AG10803 (cell line): ENCODE data around the gene SEC22A.

Source experiments
- DNase-seq: peaks from one replicate; pipeline ENCODE4 v3.0.0; 2010; ENCODE audit warnings: low read depth
- H3K4me3 ChIP-seq: 2 replicates; pipeline ENCODE4 v1.5.1; 2011; ENCODE audit warnings: mild to moderate bottlenecking, low read length, control low read depth
- TF ChIP-seq, protein P1 (sequence below): conservative IDR thresholded peaks from 2 replicates; pipeline ENCODE4 v1.5.1; 2011; ENCODE audit warnings: mild to moderate bottlenecking, low read length, control low read depth, inconsistent platforms

The SEC22A gene

GRCh38 chr3:123161167-123161566 is 40.6 kb upstream of the SEC22A start:
- DNase-seq: no peak
- TF ChIP-seq, protein P1, sequence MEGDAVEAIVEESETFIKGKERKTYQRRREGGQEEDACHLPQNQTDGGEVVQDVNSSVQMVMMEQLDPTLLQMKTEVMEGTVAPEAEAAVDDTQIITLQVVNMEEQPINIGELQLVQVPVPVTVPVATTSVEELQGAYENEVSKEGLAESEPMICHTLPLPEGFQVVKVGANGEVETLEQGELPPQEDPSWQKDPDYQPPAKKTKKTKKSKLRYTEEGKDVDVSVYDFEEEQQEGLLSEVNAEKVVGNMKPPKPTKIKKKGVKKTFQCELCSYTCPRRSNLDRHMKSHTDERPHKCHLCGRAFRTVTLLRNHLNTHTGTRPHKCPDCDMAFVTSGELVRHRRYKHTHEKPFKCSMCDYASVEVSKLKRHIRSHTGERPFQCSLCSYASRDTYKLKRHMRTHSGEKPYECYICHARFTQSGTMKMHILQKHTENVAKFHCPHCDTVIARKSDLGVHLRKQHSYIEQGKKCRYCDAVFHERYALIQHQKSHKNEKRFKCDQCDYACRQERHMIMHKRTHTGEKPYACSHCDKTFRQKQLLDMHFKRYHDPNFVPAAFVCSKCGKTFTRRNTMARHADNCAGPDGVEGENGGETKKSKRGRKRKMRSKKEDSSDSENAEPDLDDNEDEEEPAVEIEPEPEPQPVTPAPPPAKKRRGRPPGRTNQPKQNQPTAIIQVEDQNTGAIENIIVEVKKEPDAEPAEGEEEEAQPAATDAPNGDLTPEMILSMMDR: no peak
- H3K4me3 ChIP-seq: no peak overlapping the region

GRCh38 chr3:123163141-123163540 is 38.6 kb upstream of the SEC22A start:
- TF ChIP-seq, protein P1: no peak
- DNase-seq: no peak
- no peak overlapping the region for H3K4me3 ChIP-seq

DNA sequence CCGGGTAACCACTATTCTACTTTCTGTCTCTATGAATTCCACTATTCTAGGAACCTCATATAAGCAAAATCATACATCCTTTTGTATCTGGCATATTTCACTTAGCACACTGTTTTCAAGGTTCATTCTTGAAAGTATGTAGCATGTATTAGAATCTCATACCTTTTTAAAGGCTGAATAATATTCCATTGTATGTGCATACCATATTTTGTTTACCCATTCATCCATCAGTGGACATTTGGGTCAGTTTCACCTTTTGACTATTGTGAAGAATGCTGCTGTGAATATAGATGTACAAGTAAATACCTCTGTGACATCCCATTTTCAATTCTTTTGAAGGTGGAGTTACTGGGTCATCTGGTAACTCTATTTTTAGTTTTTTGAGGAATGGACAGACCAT is 36.6 kb upstream of the SEC22A start:
- H3K4me3 ChIP-seq: no peak overlapping the region
- TF ChIP-seq, protein P1: no peak
- DNase-seq: no peak

DNA sequence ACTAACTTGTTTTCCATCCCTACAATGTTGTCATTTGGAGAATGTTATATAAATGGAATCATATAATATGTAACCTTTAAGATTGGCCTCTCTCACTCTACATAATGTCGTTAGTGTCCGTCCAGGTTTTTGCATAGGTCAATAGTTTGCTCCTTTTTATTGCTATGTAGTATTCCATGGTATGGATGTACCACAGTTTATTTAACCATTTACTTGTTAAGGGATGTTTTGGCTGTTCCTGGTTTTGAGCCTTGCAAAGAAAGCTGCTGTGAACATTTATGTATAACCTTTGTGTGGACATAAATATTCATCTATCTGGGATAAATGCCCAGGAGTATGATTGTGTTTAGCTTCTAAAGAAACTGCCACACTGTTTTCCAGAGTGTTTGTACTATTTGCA is 34.1 kb upstream of the SEC22A start:
- TF ChIP-seq, protein P1: no peak
- no peak for DNase-seq

GRCh38 chr3:123168122-123168521 is 33.6 kb upstream of the SEC22A start:
- TF ChIP-seq, protein P1: no peak
- H3K4me3 ChIP-seq: no peak overlapping the region
- no peak for DNase-seq

More for the DNA sequence above, 34.1 kb upstream of the SEC22A start:
- H3K4me3 ChIP-seq: no peak overlapping the region

DNA sequence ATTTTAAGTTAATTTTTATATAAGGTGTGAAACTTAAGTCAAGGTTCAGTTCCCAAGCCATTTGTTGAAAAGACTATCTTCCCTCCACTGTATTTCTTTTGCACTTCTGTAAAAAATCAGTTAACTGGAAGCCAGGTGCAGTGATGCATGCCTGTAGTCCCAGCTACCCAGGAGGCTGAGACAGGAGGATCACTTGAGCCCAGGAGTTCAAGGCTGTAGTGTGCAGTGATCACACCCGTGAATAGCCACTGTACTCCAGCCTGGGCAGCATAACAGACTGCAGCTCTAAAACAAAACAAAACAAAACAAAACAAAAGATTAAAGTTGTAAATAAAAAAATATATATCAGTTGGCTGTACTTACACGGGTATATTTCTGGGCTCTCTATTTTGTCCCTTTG is 33.1 kb upstream of the SEC22A start:
- TF ChIP-seq, protein P1: no peak
- no peak for DNase-seq
- no peak overlapping the region for H3K4me3 ChIP-seq

- TF ChIP-seq, protein P1: no peak
- H3K4me3 ChIP-seq: no peak overlapping the region
- DNase-seq: no peak
Measured at GRCh38 chr3:123169492-123169929, 32.2 kb upstream of the SEC22A start.
